CD8-positive, alpha-beta memory T cell (primary cell): ENCODE results near the gene ZDHHC17. TPM values are rescaled to one million over a fixed set of nuclear protein-coding genes. Genes with fewer than 3 reads are reported as not detected.

Experiments used
- CTCF ChIA-PET: fragments of 350-600 bp; sonication (Branson Sonifier 250); formaldehyde crosslinking; loops from one replicate; lab custom pipeline; 2021; ENCODE audit warnings: antibody characterized with exemption; lab: Charles Lee
- POLR2A ChIA-PET: fragments of 350-600 bp; sonication (Branson Sonifier 250); formaldehyde crosslinking; loops from one replicate; lab custom pipeline; 2021; ENCODE audit warnings: antibody characterized with exemption; lab: Charles Lee
- DNase-seq, 5 donors: peaks; one replicate each; pipeline versions ENCODE4 v3.0.0 to v3.0.0-alpha.2; 2020 to 2022; ENCODE audit warnings: mixed read lengths in 1 of 5
- H3K27ac ChIP-seq: one replicate; pipeline ENCODE4 v1.7.0; 2013; ENCODE audit warnings: low read depth, mild to moderate bottlenecking, low read length, moderate library complexity
- H3K27me3 ChIP-seq: 2 replicates; pipeline ENCODE4 v1.7.0; 2013; ENCODE audit warnings: low read length, mild to moderate bottlenecking; ENCODE audit not compliant: insufficient read depth, poor library complexity, severe bottlenecking
- H3K36me3 ChIP-seq: 2 replicates; pipeline ENCODE4 v1.7.0; 2013; ENCODE audit warnings: mild to moderate bottlenecking, low read length, moderate library complexity; ENCODE audit not compliant: insufficient read depth
- H3K4me1 ChIP-seq: 2 replicates; pipeline ENCODE4 v1.7.0; 2013; ENCODE audit warnings: mild to moderate bottlenecking, low read length, moderate library complexity; ENCODE audit not compliant: insufficient read depth
- H3K4me3 ChIP-seq: 2 replicates; pipeline ENCODE4 v1.7.0; 2013; ENCODE audit warnings: mild to moderate bottlenecking, low read length
- H3K9me3 ChIP-seq: 2 replicates; pipeline ENCODE4 v1.7.0; 2013; ENCODE audit warnings: mild to moderate bottlenecking, low read length
- H3K27ac Mint-ChIP-seq, 8 donors: one replicate each; pipeline ENCODE4 v1.8.0; 2020 to 2021; ENCODE audit warnings: mixed read lengths in 8 of 8, mild to moderate bottlenecking in 6 of 8, inconsistent platforms in 3 of 8, moderate library complexity in 3 of 8
- H3K27me3 Mint-ChIP-seq, 2 donors: one replicate each; pipeline ENCODE4 v1.8.0; 2020 to 2021; ENCODE audit warnings: mixed read lengths in 2 of 2, mild to moderate bottlenecking in 1 of 2, moderate library complexity in 1 of 2
- H3K36me3 Mint-ChIP-seq, 3 donors: one replicate each; pipeline ENCODE4 v1.8.0; 2020 to 2021; ENCODE audit warnings: mixed read lengths in 3 of 3, inconsistent platforms in 1 of 3, mild to moderate bottlenecking in 1 of 3
- H3K4me1 Mint-ChIP-seq, 3 donors: one replicate each; pipeline ENCODE4 v1.8.0; 2020 to 2021; ENCODE audit warnings: mixed read lengths in 3 of 3, inconsistent platforms in 1 of 3, mild to moderate bottlenecking in 1 of 3
- H3K4me3 Mint-ChIP-seq, 7 donors: one replicate each; pipeline ENCODE4 v1.8.0; 2020 to 2021; ENCODE audit warnings: mixed read lengths in 7 of 7, mild to moderate bottlenecking in 6 of 7, moderate library complexity in 4 of 7, inconsistent platforms in 2 of 7
- H3K9me3 Mint-ChIP-seq, 5 donors: one replicate each; pipeline ENCODE4 v1.8.0; 2020 to 2022; ENCODE audit warnings: mixed read lengths in 5 of 5, mild to moderate bottlenecking in 3 of 5, moderate library complexity in 2 of 5, inconsistent platforms in 1 of 5
- polyA plus RNA-seq: library from polyadenylated mRNA; unstranded; fragments of 300-500 nt; fragmentation: Illumina TruSeq; gene quantifications from one replicate; pipeline ENCODE4 v1.2.3, GENCODE V29; 2021
- total RNA-seq, 2 experiments: library from RNA; stranded (reverse); gene quantifications; one replicate each; pipeline ENCODE4 v1.2.3, GENCODE V29; 2021

The ZDHHC17 gene
- total and polyA plus RNA-seq, 3 experiments from 2014 or later: 14.7 to 21.7 (median 21.4) TPM

DNA sequence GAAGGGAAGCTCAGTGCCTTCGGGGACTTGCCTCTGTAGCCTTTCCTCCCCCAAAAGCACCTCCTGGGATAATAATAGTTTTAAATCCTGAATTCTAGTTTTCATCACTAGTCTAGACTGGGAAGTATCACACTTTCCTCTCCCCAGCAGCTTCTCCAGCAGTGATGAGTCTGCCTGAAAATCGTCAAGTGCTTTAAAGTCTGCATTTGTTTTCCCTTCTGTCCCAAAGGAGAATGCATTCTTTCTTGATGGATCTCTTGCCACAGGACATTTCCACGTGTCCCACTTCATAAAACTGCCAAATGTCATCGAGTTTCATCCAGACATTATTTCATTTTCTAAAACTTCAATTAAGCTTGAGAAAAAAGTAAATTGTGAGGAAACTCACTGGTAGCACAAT, 99.9 kb downstream of the ZDHHC17 start:
- no peaks in the 10 kb centered on the region for H3K9me3 Mint-ChIP-seq
- ChIA-PET CTCF (no interaction called here), POLR2A (no interaction called here)
- H3K9me3 ChIP-seq: no peaks in the 10 kb centered on the region
- H3K27me3 Mint-ChIP-seq: peaks cover 2 to 8% of the 10 kb centered on the region in 2 donors
- no peak for DNase-seq
- no peaks in the 10 kb centered on the region for H3K36me3 Mint-ChIP-seq
- no peak overlapping the region for H3K4me3 Mint-ChIP-seq
- no peak overlapping the region for H3K4me3 ChIP-seq
- H3K27me3 ChIP-seq: no peaks in the 10 kb centered on the region
- no peak overlapping the region for H3K27ac ChIP-seq
- no peaks in the 10 kb centered on the region for H3K4me1 Mint-ChIP-seq
- no peaks in the 10 kb centered on the region for H3K36me3 ChIP-seq
- H3K4me1 ChIP-seq: no peaks in the 10 kb centered on the region
- peak overlapping the region in 1 of 8 donors; percentile 63 for H3K27ac Mint-ChIP-seq

DNA sequence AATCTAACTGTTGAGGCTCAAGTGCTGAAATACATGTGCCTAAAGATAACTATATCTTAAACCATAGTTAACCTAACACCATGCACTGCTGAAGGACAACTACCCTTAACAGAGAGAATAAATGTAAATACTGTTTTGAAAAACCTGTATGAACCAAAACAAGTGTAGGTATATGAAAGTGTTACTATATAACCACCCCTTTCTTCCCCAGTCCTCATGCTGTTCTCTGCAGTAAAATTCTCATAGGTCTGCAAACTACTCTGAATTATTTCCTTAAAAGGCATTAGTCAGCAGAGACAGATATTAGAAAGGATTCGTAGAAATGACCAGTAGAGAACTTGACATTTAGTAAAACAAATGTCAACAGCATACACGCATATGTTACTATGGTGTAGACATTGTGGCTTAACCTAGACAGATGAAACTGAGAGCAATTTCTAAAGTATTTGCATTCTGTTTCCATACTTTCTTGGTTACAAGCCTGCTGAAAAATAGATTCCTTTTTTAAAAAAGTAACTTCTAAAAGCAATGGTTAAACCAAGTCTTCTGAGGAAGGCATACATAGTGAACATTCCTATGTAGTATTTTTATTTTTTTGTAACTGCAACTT, 101.0 kb downstream of the ZDHHC17 start:
- Histone ChIP-seq H3K9me3 (no peaks in the 10 kb centered on the region), H3K4me1 (no peaks in the 10 kb centered on the region), H3K27ac (no peak overlapping the region), H3K36me3 (no peaks in the 10 kb centered on the region), H3K27me3 (no peaks in the 10 kb centered on the region), H3K4me3 (no peak overlapping the region)
- ChIA-PET CTCF (no interaction called here), POLR2A (no interaction called here)
- no peak overlapping the region for H3K4me3 Mint-ChIP-seq
- H3K9me3 Mint-ChIP-seq: no peaks in the 10 kb centered on the region
- H3K27ac Mint-ChIP-seq: no peak overlapping the region
- DNase-seq: no peak
- H3K36me3 Mint-ChIP-seq: no peaks in the 10 kb centered on the region
- H3K27me3 Mint-ChIP-seq: peaks cover 5 to 10% of the 10 kb centered on the region in 2 donors
- no peaks in the 10 kb centered on the region for H3K4me1 Mint-ChIP-seq

DNA sequence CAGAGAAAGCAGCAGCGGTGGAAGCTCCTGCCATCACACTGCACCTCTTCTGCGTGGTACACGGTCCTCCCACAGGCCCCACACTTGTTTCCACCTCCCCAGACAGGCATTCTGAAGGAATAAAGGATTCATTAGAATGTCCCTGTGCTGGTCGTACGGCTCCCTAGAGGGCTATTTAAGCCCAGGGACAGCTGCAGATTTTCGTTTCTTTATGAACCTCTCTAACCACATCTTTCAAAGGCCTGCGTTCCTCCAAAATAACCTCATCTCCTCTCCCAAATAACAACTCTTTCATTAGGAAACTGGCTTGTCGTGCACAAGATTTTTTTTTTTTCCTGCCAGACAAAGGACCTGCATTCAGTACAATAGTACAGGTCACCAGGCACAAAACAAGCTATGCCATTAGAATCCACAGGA, 102.2 kb downstream of the ZDHHC17 start:
- H3K9me3 Mint-ChIP-seq: no peaks in the 10 kb centered on the region
- POLR2A ChIA-PET: no interaction called here

DNA sequence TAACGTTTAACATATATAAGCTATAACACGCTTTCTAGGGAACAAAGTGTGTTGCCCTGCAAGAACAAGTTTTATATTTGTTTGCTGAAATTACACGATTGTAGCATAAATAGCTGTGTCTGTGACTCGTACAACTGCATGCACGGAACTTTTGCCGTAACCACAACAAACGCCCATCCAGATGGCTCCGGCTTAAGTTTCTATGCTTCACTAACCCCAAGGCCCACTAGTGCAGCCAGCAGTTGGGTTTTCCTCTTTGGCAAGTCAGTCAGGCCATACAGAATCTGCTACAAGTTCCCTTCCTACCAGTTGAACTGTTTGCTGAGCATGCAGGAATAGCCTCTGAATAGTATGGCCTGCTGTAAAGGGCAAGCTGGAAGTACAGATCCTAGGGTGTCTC, 102.8 kb downstream of the ZDHHC17 start:
- H3K4me1 ChIP-seq: no peaks in the 10 kb centered on the region
- Mint-ChIP-seq H3K27me3 (peaks cover 6 to 20% of the 10 kb centered on the region in 2 donors), H3K27ac (no peak overlapping the region), H3K36me3 (no peaks in the 10 kb centered on the region), H3K9me3 (no peaks in the 10 kb centered on the region), H3K4me3 (no peak overlapping the region), H3K4me1 (no peaks in the 10 kb centered on the region)
- DNase-seq: no peak
- ChIA-PET POLR2A (no interaction called here), CTCF (interaction anchor here (1.4 kb wide), 1 partner anchor 245 kb away, joined by 3 read pairs; no protein-coding TSS in a partner anchor)
- H3K36me3 ChIP-seq: no peaks in the 10 kb centered on the region
- H3K9me3 ChIP-seq: no peaks in the 10 kb centered on the region
- no peaks in the 10 kb centered on the region for H3K27me3 ChIP-seq
- H3K4me3 ChIP-seq: no peak overlapping the region
- no peak overlapping the region for H3K27ac ChIP-seq

More for the DNA sequence above, 102.2 kb downstream of the ZDHHC17 start:
- no peaks in the 10 kb centered on the region for H3K27me3 ChIP-seq
- Mint-ChIP-seq H3K27me3 (peaks cover 6 to 17% of the 10 kb centered on the region in 2 donors), H3K4me3 (no peak overlapping the region), H3K27ac (no peak overlapping the region), H3K36me3 (no peaks in the 10 kb centered on the region), H3K4me1 (no peaks in the 10 kb centered on the region)
- CTCF ChIA-PET: interaction anchor here (1.4 kb wide), 1 partner anchor 245 kb away, joined by 3 read pairs; no protein-coding TSS in a partner anchor
- H3K4me1 ChIP-seq: no peaks in the 10 kb centered on the region
- no peak overlapping the region for H3K27ac ChIP-seq
- no peak for DNase-seq
- no peaks in the 10 kb centered on the region for H3K9me3 ChIP-seq
- H3K4me3 ChIP-seq: no peak overlapping the region
- no peaks in the 10 kb centered on the region for H3K36me3 ChIP-seq

DNA sequence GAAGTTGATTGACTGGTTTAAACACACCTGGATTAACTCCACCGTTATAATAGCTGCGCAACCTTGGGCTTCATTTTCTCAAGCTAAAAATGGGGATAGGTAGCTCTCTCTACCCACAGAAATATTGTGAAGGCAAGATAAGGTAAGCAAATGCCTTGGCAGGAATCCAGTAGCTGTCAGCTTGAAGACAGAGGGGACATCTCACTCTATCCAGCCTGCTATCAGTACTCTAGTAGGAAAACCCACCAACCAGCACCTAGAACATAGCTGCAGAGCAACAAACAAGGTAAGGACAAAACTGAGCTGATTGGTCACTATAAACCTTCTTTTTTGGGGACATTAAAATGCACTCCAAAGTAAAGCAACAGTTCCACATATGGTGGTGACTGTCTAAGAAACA, 107.2 kb downstream of the ZDHHC17 start:
- Histone ChIP-seq H3K9me3 (no peaks in the 10 kb centered on the region), H3K27ac (no peak overlapping the region), H3K4me1 (no peaks in the 10 kb centered on the region), H3K27me3 (peaks cover 2% of the 10 kb centered on the region), H3K36me3 (no peaks in the 10 kb centered on the region), H3K4me3 (no peak overlapping the region)
- ChIA-PET POLR2A (no interaction called here), CTCF (no interaction called here)
- Mint-ChIP-seq H3K4me1 (no peaks in the 10 kb centered on the region), H3K9me3 (peaks cover 0 to 1% (median 0%) of the 10 kb centered on the region in 5 donors), H3K27me3 (peaks cover 14 to 50% of the 10 kb centered on the region in 2 donors), H3K36me3 (peaks cover 0 to 2% (median 0%) of the 10 kb centered on the region in 3 donors), H3K27ac (no peak overlapping the region), H3K4me3 (no peak overlapping the region)
- no peak for DNase-seq

DNA sequence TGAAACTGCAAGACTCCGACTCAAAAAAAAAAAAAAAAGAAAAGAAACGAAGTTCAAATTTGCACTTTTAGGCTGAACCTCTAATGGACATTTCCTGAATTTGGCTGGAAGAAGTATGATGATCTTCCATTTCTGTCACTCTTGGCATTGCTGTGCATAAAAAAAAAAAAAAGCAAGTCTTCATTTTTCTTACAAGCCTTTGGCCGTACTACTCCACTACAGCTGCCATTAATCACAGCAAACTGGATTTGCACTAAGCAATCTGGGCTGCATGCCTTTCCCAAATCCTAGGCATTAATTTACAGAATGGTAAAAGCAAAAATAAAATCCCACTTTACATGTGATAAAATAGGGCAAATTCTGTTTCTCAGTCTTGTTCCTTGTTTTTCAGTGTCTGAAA, 107.8 kb downstream of the ZDHHC17 start:
- Mint-ChIP-seq H3K27ac (no peak overlapping the region), H3K27me3 (peaks cover 17 to 57% of the 10 kb centered on the region in 2 donors), H3K4me1 (no peaks in the 10 kb centered on the region), H3K9me3 (peaks cover 0 to 1% (median 0%) of the 10 kb centered on the region in 5 donors), H3K36me3 (peaks cover 0 to 2% (median 0%) of the 10 kb centered on the region in 3 donors), H3K4me3 (no peak overlapping the region)
- Histone ChIP-seq H3K4me3 (no peak overlapping the region), H3K27me3 (peaks cover 8% of the 10 kb centered on the region), H3K4me1 (no peaks in the 10 kb centered on the region), H3K9me3 (no peaks in the 10 kb centered on the region), H3K27ac (no peak overlapping the region), H3K36me3 (no peaks in the 10 kb centered on the region)
- DNase-seq: no peak
- POLR2A ChIA-PET: no interaction called here
- CTCF ChIA-PET: no interaction called here

DNA sequence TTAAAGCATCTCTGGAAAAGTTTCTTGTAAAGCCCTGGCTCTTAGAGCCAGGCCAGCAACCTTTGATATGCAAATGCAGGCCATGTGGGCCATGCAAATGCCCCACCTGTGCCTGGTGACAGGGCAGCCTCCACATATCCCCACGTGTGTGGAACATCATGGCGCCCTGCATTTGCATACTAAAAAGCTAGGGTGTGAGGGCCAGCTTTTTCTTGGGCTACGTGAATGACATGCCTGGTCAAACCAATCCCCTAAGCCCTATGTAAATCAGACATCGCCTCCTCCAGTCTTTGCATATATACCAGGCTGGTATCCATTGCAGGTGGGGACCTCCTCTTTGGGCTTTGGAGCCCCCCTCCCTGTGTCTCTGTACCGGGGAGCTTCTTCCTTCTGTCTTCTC, 108.5 kb downstream of the ZDHHC17 start:
- H3K9me3 Mint-ChIP-seq: peaks cover 0 to 1% (median 0%) of the 10 kb centered on the region in 5 donors
- Histone ChIP-seq H3K9me3 (no peaks in the 10 kb centered on the region), H3K27ac (no peak overlapping the region), H3K36me3 (no peaks in the 10 kb centered on the region), H3K4me3 (no peak overlapping the region), H3K27me3 (peaks cover 13% of the 10 kb centered on the region), H3K4me1 (no peaks in the 10 kb centered on the region)
- no peak overlapping the region for H3K4me3 Mint-ChIP-seq
- POLR2A ChIA-PET: no interaction called here
- no peak for DNase-seq
- peaks cover 0 to 2% (median 0%) of the 10 kb centered on the region in 3 donors for H3K36me3 Mint-ChIP-seq
- H3K4me1 Mint-ChIP-seq: peaks cover 0 to 3% (median 2%) of the 10 kb centered on the region in 3 donors
- no peak overlapping the region for H3K27ac Mint-ChIP-seq
- CTCF ChIA-PET: no interaction called here
- H3K27me3 Mint-ChIP-seq: peaks cover 24 to 63% of the 10 kb centered on the region in 2 donors

DNA sequence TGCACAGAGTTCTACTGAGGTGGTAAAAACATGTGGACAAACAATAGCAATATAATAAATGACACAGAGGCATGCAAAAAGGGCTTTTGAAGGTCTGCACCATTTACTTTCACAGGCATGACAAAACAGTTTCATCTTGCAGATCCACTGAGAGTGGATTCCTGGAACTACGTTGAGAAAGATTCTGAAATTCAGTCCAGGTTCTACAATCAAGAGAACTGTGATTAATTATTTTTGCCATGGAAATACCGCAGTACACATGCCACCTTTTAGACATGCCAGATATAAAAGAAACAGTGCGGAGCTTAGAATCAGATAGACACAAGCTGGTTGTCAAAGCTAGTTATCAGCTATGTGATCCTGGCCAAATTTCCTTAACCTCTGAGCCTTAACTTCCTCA, 110.1 kb downstream of the ZDHHC17 start:
- Histone ChIP-seq H3K27me3 (peaks cover 20% of the 10 kb centered on the region), H3K36me3 (no peaks in the 10 kb centered on the region), H3K9me3 (no peaks in the 10 kb centered on the region), H3K4me3 (no peak overlapping the region), H3K27ac (no peak overlapping the region), H3K4me1 (peaks cover 6% of the 10 kb centered on the region)
- Mint-ChIP-seq H3K4me1 (peaks cover 6 to 15% (median 7%) of the 10 kb centered on the region in 3 donors), H3K4me3 (no peak overlapping the region), H3K36me3 (peaks cover 0 to 2% (median 0%) of the 10 kb centered on the region in 3 donors), H3K27ac (no peak overlapping the region), H3K9me3 (peaks cover 0 to 1% (median 0%) of the 10 kb centered on the region in 5 donors), H3K27me3 (peaks cover 33 to 73% of the 10 kb centered on the region in 2 donors)
- no peak for DNase-seq
- CTCF ChIA-PET: no interaction called here
- POLR2A ChIA-PET: no interaction called here
